AG20443 (cell line): Measurements from ENCODE around the gene ZNF70.
A peak's percentile ranks its signal among the peaks of the same experiment; 100 is the strongest.

Experiments used
- DNase-seq: peaks from one replicate; pipeline ENCODE4 v3.0.0; 2012; ENCODE audit warnings: low spot score, mixed read lengths

ZNF70 gene

DNA sequence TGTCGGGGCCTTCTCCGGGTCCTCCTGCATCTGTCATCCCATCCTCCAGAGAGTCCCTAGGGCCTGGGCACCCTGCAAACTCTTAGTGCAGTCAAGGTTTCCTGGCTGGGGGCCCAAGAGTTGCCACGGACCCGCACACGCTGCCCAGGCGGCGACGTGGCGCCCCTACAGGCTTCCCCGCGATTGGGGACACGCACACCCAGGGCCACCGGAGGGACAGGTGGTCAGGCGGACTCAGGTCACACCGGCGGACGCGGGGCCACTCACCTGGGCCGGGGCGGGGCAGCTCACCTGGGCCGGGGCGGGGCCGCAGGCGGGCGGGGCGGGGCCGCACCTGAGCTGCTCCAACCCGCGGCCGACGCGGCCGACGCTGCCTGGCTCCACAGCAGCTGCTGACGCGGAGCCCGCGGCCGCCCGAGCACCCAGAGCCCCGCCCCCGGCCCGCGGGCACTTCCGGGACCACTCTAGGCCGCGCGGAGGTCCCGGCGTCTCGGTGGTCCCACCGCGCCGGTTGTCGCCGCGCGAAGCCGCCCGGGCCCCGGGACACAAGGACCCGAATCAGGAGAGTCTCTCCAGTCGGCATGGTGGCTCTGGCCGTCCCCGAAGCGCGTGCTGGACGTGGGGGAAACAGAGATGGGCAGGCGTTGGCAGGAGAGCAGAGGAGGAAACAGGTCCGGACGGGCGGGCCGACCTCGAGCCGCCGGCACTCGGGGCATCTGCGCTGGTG lies at the start of gene ZNF70:
Gene ZNF70, minus strand, starts transcription at position 399 of the 727 bp plus-strand sequence. CDS start 5,972 bp downstream, outside the sequence.
- DNase-seq: peak; percentile 96

DNA sequence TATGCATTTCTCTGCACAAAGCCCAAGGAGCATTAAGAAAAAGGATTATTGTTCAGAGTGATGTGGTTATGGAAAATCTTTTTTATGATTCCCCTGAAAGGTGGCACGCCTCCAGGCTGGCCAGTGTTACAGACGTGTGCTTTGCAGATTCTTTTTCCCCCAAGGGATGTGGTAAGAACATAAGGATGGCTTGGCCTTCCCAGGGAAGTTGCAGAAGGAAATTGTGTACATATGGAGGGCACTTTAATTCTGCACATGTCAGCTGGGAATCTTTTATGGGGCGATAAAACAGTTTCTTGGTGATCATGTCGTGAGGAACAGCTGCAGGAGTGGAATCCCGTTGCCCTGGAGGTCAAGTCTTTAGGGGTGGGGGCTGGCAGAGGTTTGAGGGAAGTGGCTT lies 45.5 kb upstream of the ZNF70 start:
- no peak for DNase-seq

DNA sequence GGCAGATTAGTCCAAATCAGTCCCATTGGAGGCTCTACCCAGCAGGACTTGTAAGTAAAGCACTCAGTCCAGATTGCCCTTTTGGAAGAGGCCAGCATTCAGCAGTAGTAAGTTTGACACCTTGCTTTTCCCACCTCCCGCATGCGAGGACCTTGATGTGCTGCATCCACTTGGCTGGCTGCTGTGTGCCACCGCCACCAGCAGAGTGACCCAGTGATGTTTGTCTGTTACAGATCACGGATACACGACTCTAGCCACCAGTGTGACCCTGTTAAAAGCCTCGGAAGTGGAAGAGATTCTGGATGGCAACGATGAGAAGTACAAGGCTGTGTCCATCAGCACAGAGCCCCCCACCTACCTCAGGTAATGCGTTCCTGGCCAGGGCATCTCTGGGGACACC lies 42.4 kb upstream of the ZNF70 start:
- no peak for DNase-seq

DNA sequence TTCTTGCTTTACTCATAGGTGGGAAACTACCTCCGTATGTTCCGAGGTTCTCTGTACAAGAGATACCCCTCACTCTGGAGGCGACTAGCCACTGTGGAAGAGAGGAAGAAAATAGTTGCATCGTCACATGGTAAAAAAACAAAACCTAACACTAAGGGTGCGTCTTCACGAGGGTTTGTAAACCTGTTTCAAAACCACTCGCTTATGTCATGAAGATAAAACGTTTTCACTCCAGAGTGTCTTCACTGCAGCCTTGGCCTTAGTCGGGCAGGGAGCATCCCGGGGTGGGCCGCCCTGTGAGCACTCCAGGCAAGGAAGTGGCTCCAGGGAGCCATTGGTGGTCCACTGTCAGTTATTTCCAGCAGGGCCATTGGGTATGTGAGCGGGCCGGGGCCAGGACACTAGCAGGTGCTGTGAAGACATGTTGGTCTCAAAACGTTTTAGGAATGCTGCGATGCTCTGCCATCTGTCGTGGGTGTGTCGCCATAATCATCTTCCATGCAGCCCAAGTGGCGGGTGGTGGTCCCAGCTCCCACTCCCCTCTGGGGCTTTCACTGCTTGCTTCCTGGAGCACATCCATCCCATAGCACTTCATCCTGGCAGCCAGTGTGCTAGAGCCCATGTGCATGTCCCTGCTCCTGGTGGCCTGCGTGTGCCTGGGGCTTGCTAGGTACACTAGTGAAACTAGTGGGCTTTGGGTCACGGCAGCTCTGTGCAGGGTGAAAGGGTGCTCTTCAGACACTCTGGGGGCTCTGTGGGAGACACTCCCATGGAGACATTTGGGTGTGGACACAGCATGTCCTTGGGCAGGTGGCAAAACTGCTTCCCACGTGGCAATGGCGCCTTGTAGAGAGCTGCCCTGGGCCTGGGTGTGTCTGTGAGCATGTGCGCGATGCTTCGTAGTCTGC lies 41.1 kb upstream of the ZNF70 start:
- DNase-seq: no peak

DNA sequence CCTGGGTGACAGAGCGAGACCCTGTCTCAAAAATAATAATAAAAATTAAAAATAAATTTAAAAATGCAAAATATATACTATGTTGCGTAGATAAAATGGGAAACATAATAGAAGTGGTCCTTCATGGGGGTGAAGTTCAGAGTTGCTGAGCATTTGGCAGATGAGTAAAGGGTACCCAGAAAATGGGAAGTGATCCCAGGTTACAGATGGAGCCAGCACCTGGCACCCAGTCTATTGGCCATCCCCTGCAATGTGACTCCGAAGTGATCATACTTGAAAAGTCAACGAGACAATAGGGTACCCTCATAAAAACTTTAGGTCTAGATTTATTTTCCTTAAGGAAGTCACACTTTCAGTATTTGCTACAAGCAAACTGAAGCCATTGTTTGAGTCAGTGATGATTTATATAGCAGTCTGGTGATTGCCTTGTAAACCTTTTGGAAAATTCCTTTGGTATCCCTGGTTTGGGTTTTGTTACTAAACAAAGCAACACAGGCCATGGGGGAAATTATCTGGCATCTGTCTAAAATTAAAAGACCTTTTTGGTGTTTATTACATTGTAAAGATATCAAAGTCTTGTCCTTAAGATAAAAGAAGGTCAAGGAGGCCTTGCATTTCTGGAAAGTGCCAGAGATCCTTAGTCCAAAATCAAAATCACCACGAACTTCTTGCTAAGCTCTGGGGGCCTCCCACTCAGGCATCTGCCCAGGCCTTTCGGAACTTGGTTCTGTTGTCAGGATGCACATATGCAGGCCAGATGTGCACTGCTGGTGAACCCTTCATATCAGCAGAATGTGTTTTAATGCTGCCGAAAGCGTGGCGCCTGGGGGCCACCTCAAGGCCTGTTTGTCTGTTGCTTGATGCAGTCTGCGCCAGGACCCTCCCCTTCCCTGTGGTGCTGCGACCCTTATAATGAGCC lies 40.2 kb upstream of the ZNF70 start:
- peak; percentile 84 for DNase-seq

DNA sequence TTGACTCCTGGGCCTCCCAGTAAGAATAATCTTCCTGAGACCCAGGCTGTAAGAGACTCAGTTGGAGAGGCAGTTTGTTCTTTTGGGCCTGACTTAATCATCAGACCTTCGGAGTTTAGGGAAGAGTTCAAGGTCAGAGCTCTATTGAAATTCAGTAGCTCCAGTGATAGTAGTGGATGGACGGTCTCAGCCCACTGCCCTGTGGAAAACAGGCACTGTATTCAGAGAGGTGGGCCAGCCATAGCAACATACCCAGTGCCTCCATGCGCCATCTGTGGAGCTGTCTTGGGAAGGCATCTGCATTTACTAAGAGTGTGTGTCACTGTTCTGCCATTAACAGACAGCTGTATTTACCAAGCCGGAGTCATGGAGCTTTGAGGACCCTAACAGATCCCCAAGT lies 38.7 kb upstream of the ZNF70 start:
- DNase-seq: no peak

DNA sequence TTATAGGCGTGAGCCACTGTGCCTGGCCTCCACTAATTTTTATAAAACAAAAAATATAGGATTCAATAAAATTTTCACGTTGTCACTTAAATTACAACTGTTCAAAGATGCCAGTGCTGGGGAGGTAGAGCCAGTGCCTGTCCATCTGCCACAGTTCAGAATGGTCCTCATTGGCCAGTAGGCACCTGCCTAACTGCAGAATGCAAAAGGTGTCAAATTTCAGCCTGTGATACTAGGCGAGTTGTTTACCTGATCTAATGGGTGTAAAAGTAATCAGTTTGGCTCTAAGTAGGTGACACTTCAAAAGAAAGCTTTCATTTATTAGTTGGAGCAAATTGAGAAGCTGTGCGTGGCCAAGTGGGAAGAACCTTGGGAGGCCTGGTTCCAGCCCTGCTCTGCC lies 38.2 kb upstream of the ZNF70 start:
- DNase-seq: no peak

DNA sequence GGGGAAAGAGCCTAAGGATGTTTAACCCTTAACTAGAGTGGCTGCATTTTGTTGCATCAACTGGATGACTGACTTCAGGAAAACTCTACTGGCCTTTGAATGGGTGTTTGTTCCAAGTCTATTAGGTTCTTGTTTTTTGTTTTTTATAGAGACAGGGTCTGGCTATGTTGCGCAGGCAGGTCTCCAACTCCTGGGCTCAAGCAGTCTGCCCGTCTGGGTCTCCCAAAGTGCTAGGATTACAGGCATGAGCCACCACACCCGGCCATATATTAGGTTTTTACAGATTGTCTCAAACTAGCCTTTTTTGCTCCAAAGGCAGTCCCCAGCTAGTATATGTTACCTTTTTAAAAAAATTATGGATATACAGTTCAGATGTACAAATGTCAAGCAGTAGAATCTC lies 37.0 kb upstream of the ZNF70 start:
- DNase-seq: no peak

DNA sequence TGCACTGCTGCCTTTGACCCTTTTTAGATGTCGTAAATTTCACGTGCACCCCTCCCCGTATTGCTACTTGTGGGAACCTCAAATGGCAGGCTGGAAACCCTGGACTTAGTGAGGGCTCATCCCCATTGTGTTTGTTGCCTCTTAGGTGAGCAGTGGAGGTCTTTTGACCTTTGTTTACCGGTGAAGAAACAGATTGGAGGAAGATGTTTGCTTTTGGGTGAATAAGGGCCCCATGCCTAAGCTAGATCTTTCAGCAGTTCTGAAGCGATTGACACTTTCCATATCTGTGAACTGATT lies 36.6 kb upstream of the ZNF70 start:
- no peak for DNase-seq

DNA sequence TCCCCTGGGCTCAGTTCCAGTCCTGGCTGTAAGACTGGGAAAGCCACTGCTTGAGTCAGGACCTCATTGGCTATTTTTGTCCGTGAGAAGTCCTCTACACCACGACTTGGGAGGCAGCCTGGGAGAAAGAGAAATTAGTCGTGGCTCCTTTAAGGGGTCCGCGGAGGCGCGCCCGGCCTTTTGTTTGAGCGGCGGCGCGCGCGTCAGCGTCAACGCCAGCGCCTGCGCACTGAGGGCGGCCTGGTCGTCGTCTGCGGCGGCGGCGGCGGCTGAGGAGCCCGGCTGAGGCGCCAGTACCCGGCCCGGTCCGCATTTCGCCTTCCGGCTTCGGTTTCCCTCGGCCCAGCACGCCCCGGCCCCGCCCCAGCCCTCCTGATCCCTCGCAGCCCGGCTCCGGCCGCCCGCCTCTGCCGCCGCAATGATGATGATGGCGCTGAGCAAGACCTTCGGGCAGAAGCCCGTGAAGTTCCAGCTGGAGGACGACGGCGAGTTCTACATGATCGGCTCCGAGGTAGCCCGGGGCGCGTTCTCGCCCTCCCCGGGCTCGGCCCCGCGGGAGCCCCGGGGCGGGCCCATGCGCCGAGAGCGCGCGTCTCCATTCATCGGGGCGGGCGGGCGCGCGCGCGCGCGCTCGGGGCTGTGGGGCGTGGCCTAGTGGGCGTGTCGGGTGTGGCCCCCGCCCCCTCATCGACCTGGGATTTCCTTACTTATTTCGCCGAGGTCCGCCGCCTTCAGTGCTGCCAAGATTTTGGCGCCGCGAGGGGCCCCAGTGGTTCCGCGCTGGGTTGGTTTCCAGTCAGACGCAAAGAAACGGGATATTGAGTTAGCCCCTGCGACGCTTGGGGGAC lies 36.1 kb upstream of the ZNF70 start, which contains the start of gene SMARCB1:
Gene SMARCB1, plus strand, starts transcription at position 215 of the 848 bp plus-strand sequence. Its CDS starts 204 bp downstream, at position 419.
- DNase-seq: peak; percentile 97

DNA sequence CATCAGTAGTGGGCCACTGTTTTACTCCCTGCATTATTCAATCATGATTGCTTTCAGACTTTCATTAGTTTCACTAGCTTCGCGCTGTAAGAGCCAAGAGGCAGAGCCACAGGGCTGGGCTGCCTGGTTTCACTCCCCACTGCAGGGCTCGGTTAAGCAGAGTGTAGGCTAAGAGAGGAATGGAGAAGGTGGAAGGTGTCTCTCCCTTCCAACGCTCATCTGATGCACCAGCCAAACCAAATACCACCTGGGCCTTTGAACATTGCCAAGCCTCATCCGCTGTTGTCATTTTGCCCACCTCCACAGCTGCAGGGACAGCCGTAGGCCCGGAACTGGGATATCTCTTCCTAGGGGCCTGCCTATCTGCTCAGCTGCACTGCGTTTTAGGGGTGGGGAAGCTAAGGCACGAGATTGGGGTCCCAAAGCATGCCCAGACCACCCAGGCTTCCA lies 35.4 kb upstream of the ZNF70 start:
- DNase-seq: no peak

DNA sequence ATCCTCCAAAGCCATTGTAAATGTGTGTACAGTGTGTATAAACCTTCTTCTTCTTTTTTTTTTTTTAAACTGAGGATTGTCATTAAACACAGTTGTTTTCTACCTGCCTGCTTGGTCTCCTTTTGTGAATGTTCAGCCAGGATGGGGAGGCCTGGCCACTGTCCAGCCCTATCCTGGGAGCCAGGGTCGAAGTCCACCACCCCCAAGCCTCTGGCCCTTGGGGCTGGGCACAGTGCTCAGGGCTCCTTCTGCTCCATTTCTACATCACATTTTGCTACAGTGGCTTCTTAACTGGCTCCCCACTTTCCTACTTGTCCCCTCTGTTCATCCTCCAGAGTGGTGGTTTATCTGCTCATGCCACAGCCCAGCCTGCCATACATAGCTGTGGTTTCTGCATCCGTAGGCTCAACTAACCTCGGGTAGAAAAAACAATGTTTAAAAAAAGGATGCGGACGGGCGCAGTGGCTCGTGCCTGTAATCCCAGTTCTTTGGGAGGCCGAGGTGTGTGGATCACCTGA lies 33.4 kb upstream of the ZNF70 start:
- no peak for DNase-seq

DNA sequence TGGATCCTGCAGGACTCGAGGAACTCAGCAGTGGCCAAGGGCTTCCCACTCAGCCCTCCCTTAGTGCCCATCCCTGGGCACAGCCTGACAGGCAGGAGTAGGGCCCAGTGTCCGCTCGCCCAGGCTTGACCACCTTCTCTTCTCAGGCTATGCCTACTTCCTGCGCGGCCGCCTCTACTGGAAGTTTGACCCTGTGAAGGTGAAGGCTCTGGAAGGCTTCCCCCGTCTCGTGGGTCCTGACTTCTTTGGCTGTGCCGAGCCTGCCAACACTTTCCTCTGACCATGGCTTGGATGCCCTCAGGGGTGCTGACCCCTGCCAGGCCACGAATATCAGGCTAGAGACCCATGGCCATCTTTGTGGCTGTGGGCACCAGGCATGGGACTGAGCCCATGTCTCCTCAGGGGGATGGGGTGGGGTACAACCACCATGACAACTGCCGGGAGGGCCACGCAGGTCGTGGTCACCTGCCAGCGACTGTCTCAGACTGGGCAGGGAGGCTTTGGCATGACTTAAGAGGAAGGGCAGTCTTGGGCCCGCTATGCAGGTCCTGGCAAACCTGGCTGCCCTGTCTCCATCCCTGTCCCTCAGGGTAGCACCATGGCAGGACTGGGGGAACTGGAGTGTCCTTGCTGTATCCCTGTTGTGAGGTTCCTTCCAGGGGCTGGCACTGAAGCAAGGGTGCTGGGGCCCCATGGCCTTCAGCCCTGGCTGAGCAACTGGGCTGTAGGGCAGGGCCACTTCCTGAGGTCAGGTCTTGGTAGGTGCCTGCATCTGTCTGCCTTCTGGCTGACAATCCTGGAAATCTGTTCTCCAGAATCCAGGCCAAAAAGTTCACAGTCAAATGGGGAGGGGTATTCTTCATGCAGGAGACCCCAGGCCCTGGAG lies 32.6 kb upstream of the ZNF70 start:
- DNase-seq: no peak

DNA sequence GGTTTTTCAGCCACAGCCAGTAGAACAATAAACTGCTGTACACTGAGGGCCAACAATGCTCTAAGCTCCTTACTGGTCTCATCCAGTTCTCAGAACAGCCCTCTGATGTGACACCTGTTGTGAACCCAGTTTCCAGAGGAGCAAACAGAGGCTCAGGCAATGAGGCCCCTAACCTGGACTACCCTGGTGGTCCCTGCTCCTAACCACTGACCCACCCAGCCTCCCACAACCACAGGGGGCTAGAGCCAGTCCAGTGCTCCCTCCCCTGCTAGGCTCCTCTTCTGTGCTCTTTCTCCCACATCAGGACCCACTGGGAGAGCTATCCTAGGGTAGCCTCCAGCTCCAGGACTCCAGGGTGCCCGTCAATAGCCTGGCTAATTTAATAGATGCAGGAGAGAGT lies 31.8 kb upstream of the ZNF70 start:
- no peak for DNase-seq

DNA sequence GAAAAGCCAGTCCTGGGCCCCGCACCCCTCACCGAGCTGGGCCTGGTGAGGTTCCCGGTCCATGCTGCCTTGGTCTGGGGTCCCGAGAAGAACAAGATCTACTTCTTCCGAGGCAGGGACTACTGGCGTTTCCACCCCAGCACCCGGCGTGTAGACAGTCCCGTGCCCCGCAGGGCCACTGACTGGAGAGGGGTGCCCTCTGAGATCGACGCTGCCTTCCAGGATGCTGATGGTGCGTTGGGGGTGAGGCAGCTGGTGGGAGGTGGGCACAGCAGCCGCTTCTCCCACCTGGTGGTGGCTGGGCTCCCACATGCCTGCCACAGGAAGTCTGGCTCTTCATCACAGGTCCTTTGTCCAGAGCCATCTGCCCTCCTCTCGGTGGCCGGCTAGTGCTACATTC lies 31.3 kb upstream of the ZNF70 start:
- no peak for DNase-seq

DNA sequence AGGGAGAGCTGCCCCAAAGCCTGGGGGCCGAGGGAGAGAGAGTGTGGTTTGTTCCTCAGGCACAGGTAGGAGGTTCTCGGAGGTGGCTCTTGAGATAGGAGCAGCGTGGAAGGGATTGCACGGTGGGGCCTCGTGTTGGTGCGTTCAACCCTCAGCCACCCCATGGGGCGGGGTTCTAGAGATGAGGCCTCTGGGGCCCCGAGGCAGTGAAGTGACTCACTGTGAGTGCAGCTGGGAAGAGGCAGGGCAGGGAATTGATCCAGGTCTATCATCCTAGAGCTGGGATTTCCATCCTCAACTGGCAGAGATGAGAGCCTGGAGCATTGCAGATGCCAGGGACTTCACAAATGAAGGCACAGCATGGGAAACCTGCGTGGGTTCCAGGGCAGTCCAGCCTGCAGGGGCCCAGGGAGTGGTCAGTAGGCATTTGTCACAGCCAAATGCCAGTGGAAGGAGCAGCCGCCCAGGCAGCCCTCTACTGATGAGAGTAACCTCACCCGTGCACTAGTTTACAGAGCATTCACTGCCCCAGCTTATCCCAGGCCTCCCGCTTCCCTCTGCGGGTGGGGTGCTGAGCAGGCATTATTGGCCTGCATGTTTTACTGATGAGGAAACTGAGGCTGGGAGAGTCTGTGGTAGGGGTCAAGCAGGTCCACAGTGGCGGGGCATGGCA lies 30.7 kb upstream of the ZNF70 start:
- DNase-seq: peak; percentile 92

DNA sequence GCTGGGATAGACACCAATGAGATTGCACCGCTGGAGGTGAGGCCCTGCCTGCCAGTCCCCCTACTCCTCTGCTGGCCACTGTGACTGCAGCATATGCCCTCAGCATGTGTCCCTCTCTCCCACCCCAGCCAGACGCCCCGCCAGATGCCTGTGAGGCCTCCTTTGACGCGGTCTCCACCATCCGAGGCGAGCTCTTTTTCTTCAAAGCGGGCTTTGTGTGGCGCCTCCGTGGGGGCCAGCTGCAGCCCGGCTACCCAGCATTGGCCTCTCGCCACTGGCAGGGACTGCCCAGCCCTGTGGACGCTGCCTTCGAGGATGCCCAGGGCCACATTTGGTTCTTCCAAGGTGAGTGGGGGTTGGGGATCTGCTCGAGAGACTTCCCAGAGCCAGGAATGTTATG lies 30.2 kb upstream of the ZNF70 start:
- no peak for DNase-seq

DNA sequence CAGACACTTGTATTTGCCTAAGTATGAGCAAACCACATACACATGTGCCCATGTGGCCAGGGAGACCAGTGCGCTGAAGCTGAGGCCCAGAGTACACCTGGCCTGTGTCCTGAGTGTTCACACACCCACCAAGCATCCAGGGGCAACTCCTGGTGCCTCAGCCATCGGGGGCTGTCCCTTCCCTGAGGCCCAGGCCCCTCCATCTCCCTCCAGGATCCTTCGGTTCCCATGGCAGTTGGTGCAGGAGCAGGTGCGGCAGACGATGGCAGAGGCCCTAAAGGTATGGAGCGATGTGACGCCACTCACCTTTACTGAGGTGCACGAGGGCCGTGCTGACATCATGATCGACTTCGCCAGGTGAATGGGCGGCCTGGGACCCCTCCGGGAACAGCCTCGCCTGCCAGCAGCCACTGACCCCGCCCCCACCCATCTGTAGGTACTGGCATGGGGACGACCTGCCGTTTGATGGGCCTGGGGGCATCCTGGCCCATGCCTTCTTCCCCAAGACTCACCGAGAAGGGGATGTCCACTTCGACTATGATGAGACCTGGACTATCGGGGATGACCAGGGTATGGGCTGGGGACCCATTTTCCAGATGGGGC lies 29.3 kb upstream of the ZNF70 start:
- DNase-seq: no peak

DNA sequence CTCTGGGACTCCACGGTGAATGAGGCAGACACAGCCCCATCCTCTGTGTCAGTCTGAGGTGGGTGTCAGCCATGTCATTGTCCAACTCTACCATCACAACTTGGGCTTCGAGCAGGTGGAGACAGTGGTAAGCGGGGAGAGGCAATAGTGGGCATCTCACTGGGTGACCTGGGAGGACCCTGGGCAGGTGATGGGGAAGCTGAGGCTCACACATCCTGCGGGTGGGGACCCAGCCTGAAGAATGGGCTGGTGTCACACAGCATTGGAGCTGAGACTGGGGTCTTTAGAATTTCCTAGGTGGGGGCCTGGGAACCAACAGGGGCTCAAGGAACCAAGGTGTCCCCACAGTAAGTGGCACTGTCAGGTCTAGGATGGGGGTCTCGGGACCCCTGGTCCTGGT lies 28.8 kb upstream of the ZNF70 start:
- DNase-seq: no peak
